GM19328 (cell line): ENCODE measurements around the gene RAVER1.
"Not testable (repeated sequence)": the region's sequence is repeated elsewhere in the genome, so short reads cannot be mapped to it uniquely, and the experiment has no call there.

Experiments used
- ATAC-seq: cut with Tn5 transposase; IDR thresholded peaks from one replicate; pipeline ENCODE4 v1.9.1; 2021; ENCODE audit warnings: mild to moderate bottlenecking, moderate library complexity; ENCODE audit not compliant: unreplicated experiment

RAVER1 gene

GRCh38 chr19:10291554-10292205, 41.6 kb downstream of the RAVER1 start:
- no peak for ATAC-seq

- ATAC-seq = no peak
These were observed 42.3 kb downstream of the RAVER1 start for GRCh38 chr19:10290876-10291553.

GRCh38 chr19:10290357-10290875, 42.9 kb downstream of the RAVER1 start:
- ATAC-seq = no peak

- no peak for ATAC-seq
These were observed 43.4 kb downstream of the RAVER1 start, which contains the start of gene ICAM5 for GRCh38 chr19:10289836-10290356. Gene ICAM5 (plus strand): TSS chr19:10289952. CDS start chr19:10290044, 92 bp downstream.

- no peak for ATAC-seq
These were observed 44.0 kb downstream of the RAVER1 start for GRCh38 chr19:10289167-10289835.

GRCh38 chr19:10288662-10289166, 44.6 kb downstream of the RAVER1 start:
- no peak for ATAC-seq

- no peak for ATAC-seq
These were observed 46.3 kb downstream of the RAVER1 start, which contains the start of gene ICAM4 for GRCh38 chr19:10286803-10287737. Gene ICAM4 (plus strand): TSS chr19:10286955. CDS start chr19:10287013, 58 bp downstream.

- ATAC-seq = no peak
These were observed 47.9 kb downstream of the RAVER1 start for GRCh38 chr19:10285393-10285792.

- ATAC-seq = no peak
These were observed 48.4 kb downstream of the RAVER1 start for GRCh38 chr19:10284960-10285278.

GRCh38 chr19:10284065-10284959, 49.0 kb downstream of the RAVER1 start:
- ATAC-seq = no peak

GRCh38 chr19:10283301-10284064, 49.8 kb downstream of the RAVER1 start:
- no peak for ATAC-seq

GRCh38 chr19:10282043-10282442, 51.3 kb downstream of the RAVER1 start:
- ATAC-seq = not testable (repeated sequence)

GRCh38 chr19:10279737-10280442, 53.4 kb downstream of the RAVER1 start:
- ATAC-seq = no peak

GRCh38 chr19:10278935-10279334, 54.4 kb downstream of the RAVER1 start:
- ATAC-seq = no peak

GRCh38 chr19:10277795-10278589, 55.3 kb downstream of the RAVER1 start:
- no peak for ATAC-seq

GRCh38 chr19:10274589-10274988, 58.7 kb downstream of the RAVER1 start:
- ATAC-seq = no peak

- ATAC-seq = no peak
These were observed 61.7 kb downstream of the RAVER1 start for GRCh38 chr19:10271543-10272086.
